Suprapubic skin (tissue), 4 donors: Measurements from ENCODE around the gene TIAL1.

ENCODE experiments used
- EP300 ChIP-seq: sonication (generic); formaldehyde crosslinking; IDR thresholded peaks from one replicate; pipeline ENCODE4 v1.6.1; 2017; ENCODE audit warnings: antibody characterized with exemption
- POLR2A ChIP-seq, 2 donors: fragments of 450-650 bp; IDR thresholded peaks; one replicate each; pipeline ENCODE4 v1.6.1; 2017; ENCODE audit warnings: antibody characterized with exemption in 2 of 2, mild to moderate bottlenecking in 2 of 2, moderate library complexity in 2 of 2
- POLR2AphosphoS5 ChIP-seq, 3 donors: sonication (generic); formaldehyde crosslinking; IDR thresholded peaks; one replicate each; pipeline ENCODE4 v1.6.1; 2017; ENCODE audit warnings: antibody characterized with exemption in 3 of 3
- TF ChIP-seq, protein P1 (sequence below), 2 donors: fragments of 200-600 bp in 1 of 2; fragments of 450-650 bp in 1 of 2; sonication (generic) in 1 of 2; IDR thresholded peaks; one replicate each; pipeline ENCODE4 v1.5.1; 2016 to 2019; ENCODE audit warnings: antibody characterized with exemption in 2 of 2, mild to moderate bottlenecking in 1 of 2, moderate library complexity in 1 of 2

DNA sequence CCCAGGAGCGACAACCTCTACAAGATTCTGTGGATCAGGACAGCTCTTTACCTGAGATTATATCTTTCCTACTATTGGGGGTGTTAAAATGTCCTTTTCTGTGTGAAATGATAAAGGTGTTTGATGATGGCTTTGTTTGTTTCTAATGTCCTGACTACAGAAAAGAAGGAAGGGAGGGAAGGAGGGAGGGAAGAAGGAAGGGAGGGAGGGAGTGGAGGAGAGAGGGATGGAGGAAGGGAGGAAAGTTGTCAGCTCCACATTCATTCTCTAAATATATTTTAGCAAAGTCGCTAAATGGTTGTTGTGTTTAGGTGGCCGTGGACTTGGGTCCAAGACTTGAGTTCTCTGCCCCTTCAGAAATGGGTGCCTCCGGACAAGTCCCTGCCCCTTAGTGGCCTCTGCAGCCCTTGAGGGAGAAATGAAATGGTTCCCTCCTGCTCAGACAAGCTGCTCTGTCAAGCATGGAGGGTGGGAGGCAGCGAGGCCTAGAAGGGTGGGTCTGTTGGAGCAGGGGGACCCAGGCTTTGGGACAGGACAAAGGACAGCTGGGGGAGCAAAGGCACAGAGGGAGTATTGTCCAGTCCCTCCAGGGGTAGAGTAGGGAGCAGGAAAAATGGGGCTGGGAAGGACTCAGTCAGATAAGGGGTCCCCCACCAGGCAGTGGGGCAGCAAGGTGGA is 58.7 kb downstream of the TIAL1 start:
- TF ChIP-seq, protein P1, sequence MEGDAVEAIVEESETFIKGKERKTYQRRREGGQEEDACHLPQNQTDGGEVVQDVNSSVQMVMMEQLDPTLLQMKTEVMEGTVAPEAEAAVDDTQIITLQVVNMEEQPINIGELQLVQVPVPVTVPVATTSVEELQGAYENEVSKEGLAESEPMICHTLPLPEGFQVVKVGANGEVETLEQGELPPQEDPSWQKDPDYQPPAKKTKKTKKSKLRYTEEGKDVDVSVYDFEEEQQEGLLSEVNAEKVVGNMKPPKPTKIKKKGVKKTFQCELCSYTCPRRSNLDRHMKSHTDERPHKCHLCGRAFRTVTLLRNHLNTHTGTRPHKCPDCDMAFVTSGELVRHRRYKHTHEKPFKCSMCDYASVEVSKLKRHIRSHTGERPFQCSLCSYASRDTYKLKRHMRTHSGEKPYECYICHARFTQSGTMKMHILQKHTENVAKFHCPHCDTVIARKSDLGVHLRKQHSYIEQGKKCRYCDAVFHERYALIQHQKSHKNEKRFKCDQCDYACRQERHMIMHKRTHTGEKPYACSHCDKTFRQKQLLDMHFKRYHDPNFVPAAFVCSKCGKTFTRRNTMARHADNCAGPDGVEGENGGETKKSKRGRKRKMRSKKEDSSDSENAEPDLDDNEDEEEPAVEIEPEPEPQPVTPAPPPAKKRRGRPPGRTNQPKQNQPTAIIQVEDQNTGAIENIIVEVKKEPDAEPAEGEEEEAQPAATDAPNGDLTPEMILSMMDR (IDR thresholded peaks at IDR 0.05): no peak
- TF ChIP-seq EP300 (no peak), POLR2A (IDR thresholded peaks at IDR 0.05) (no peak), POLR2AphosphoS5 (IDR thresholded peaks at IDR 0.05) (no peak)
